A549 (cell line): ENCODE results near the gene LENG1. TPM values are rescaled to one million over a fixed set of nuclear protein-coding genes. Genes with fewer than 3 reads are reported as not detected.

Source experiments
- ATAC-seq, 2 experiments: fragments of 200-7000 bp in 1 of 2; fragments of >200 bp in 1 of 2; cut with Nextera tagmentation in 1 of 2; cut with Tn5 transposase in 1 of 2; 3 replicates each; pipeline versions ENCODE4 v1.8.0 to v1.9.1; 2018 to 2020; ENCODE audit warnings: mild to moderate bottlenecking in 1 of 2, moderate library complexity in 1 of 2
- CTCF ChIA-PET: fragments of 300-600 bp; sonication (Branson Sonifier 250); formaldehyde crosslinking; extraction: SDS; loops from one replicate; lab custom pipeline; 2021; ENCODE audit warnings: antibody characterized with exemption, inconsistent platforms; lab: Yijun Ruan, JAX
- POLR2A ChIA-PET: fragments of 350-600 bp; formaldehyde crosslinking; extraction: SDS; loops from one replicate; lab custom pipeline; 2021; ENCODE audit warnings: antibody characterized with exemption, inconsistent platforms; lab: Yijun Ruan, JAX
- DNase-seq, 2 experiments: peaks; one replicate each; pipeline versions ENCODE4 v3.0.0 to v3.0.0-alpha.2; 2011 to 2016; ENCODE audit warnings: low read depth in 1 of 2, low spot score in 1 of 2
- FAIRE-seq: peaks from 2 replicates; lab custom pipeline; 2011; peaks lifted over from hg19 to GRCh38; lab: Jason Lieb, UNC
- H3K27ac ChIP-seq, 2 experiments: fragments of >200 bp; sonication (Bioruptor Twin); formaldehyde crosslinking; 3 replicates each; pipeline ENCODE4 v1.5.1; 2016 to 2017
- H3K4me1 ChIP-seq: fragments of >200 bp; sonication (Bioruptor Twin); formaldehyde crosslinking; 3 replicates; pipeline ENCODE4 v1.6.1; 2016
- H3K4me2 ChIP-seq: fragments of >200 bp; sonication (Bioruptor Twin); formaldehyde crosslinking; 3 replicates; pipeline ENCODE4 v1.6.1; 2016
- H3K4me3 ChIP-seq: fragments of >200 bp; sonication (Bioruptor Twin); formaldehyde crosslinking; 3 replicates; pipeline ENCODE4 v1.5.1; 2016
- H3K9me3 ChIP-seq: fragments of >200 bp; sonication (Bioruptor Twin); formaldehyde crosslinking; 3 replicates; pipeline ENCODE4 v1.6.1; 2016
- CBX2 ChIP-seq: fragments of 200-600 bp; sonication (generic); IDR thresholded peaks from 2 replicates; pipeline ENCODE4 v1.6.1; 2016; ENCODE audit warnings: low read depth, mild to moderate bottlenecking, borderline replicate concordance
- CBX8 ChIP-seq: fragments of 200-600 bp; sonication (generic); IDR thresholded peaks from 2 replicates; pipeline ENCODE4 v1.6.1; 2016
- CTCF ChIP-seq: fragments of >200 bp; sonication (Bioruptor Twin); formaldehyde crosslinking; IDR thresholded peaks from 3 replicates; pipeline ENCODE4 v1.5.1; 2016
- EHF ChIP-seq: fragments of 250-450 bp; sonication (Bioruptor Pico); IDR thresholded peaks from 2 replicates; pipeline ENCODE4 v1.5.0; 2020; ENCODE audit warnings: mild to moderate bottlenecking
- FOSB ChIP-seq: fragments of 250-450 bp; sonication (Bioruptor Pico); IDR thresholded peaks from 2 replicates; pipeline ENCODE4 v1.5.0; 2020; ENCODE audit warnings: mild to moderate bottlenecking, moderate library complexity
- FOXS1 ChIP-seq: fragments of 250-450 bp; sonication (Bioruptor Pico); IDR thresholded peaks from 2 replicates; pipeline ENCODE4 v1.5.0; 2020; ENCODE audit warnings: mild to moderate bottlenecking, moderate library complexity
- HDAC2 ChIP-seq: fragments of 200-600 bp; sonication (generic); IDR thresholded peaks from 2 replicates; pipeline ENCODE4 v1.6.1; 2016
- HOXB13 ChIP-seq: fragments of 250-450 bp; sonication (Bioruptor Pico); IDR thresholded peaks from 2 replicates; pipeline ENCODE4 v1.5.0; 2020; ENCODE audit warnings: low read depth, mild to moderate bottlenecking, moderate library complexity
- KDM1A ChIP-seq: fragments of 200-600 bp; sonication (generic); IDR thresholded peaks from 2 replicates; pipeline ENCODE4 v1.6.1; 2016; ENCODE audit warnings: low read depth, mild to moderate bottlenecking
- NPAS2 ChIP-seq: fragments of 250-450 bp; sonication (Bioruptor Pico); IDR thresholded peaks from 2 replicates; pipeline ENCODE4 v1.8.0; 2022; ENCODE audit warnings: mild to moderate bottlenecking, moderate library complexity, borderline replicate concordance
- NR3C1 ChIP-seq: fragments of >200 bp; sonication (Bioruptor Twin); formaldehyde crosslinking; IDR thresholded peaks from 3 replicates; pipeline ENCODE4 v1.6.1; 2017
- POLR2AphosphoS2 ChIP-seq: conservative IDR thresholded peaks from 2 replicates; pipeline ENCODE4 v1.6.1; 2012; ENCODE audit warnings: low read length, improper control_type of control experiment, inconsistent platforms
- RAD21 ChIP-seq, 2 experiments: fragments of >200 bp in 1 of 2; sonication (Bioruptor Twin) in 1 of 2; formaldehyde crosslinking in 1 of 2; IDR thresholded peaks in 1 of 2; conservative IDR thresholded peaks in 1 of 2; 2 replicates in 1 of 2; 3 replicates in 1 of 2; pipeline ENCODE4 v1.6.1; 2012 to 2018; ENCODE audit warnings: inconsistent platforms in 1 of 2
- RCOR1 ChIP-seq: fragments of 150-350 bp; IDR thresholded peaks from 2 replicates; pipeline ENCODE4 v1.6.1; 2014; ENCODE audit warnings: antibody characterized with exemption, low read length, low read depth
- RFX5 ChIP-seq: fragments of 450-650 bp; IDR thresholded peaks from 2 replicates; pipeline ENCODE4 v1.7.1; 2014; ENCODE audit warnings: antibody characterized with exemption, mild to moderate bottlenecking, moderate library complexity
- SREBF2 ChIP-seq: fragments of 450-650 bp; IDR thresholded peaks from 2 replicates; pipeline ENCODE4 v1.6.1; 2014; ENCODE audit warnings: mild to moderate bottlenecking, moderate library complexity
- ZFP36 ChIP-seq: fragments of 450-650 bp; IDR thresholded peaks from 2 replicates; pipeline ENCODE4 v1.6.1; 2014; ENCODE audit warnings: borderline replicate concordance; ENCODE audit not compliant: partially characterized antibody
- WGBS: methylation state at CpG from one replicate; pipeline ENCODE4 v1.1.6; 2017; ENCODE audit errors: missing lambda C conversion rate; 5-methylcytosine and 5-hydroxymethylcytosine counted together
- polyA plus RNA-seq, 4 experiments: library from polyadenylated mRNA; depleted of rRNA in 3 of 4; stranded (reverse); fragments of >200 nt; fragmentation: RNase III in 1 of 4; extraction: RNeasy Plus Mini Kit Qiagen cat#74134 plus additional on column Dnase treatment in 1 of 4; gene quantifications; 2 replicates in 3 of 4; 3 replicates in 1 of 4; pipeline ENCODE4 v1.2.3, GENCODE V29; 2011 to 2017
- TF ChIP-seq, protein P1 (sequence below): fragments of 250-450 bp; sonication (Bioruptor Pico); IDR thresholded peaks from 2 replicates; pipeline ENCODE4 v1.5.0; 2020; ENCODE audit warnings: low read depth, mild to moderate bottlenecking, moderate library complexity
- TF ChIP-seq, protein P2 (sequence below): fragments of >200 bp; sonication (Bioruptor Twin); formaldehyde crosslinking; IDR thresholded peaks from 2 replicates; pipeline ENCODE4 v1.6.1; 2016

Gene LENG1
- polyA plus RNA-seq, 2 of the 4 experiments (the other 2 are of a cell fraction), result 13.3 to 13.8 TPM

GRCh38 chr19:54106716-54107115, 52.8 kb downstream of the LENG1 start:
- H3K4me2 ChIP-seq, result no peak overlapping the region
- ChIA-PET CTCF (no interaction called here), POLR2A (no interaction called here)
- 0 out of 3 replicates have a peak, but pooled peaks cover 8% of the 10 kb centered on the region for H3K4me1 ChIP-seq
- ATAC-seq, result no peak
- TF ChIP-seq SREBF2 (no peak), HDAC2 (no peak), KDM1A (no peak), NR3C1 (no peak), POLR2AphosphoS2 (no peak), HOXB13 (CRISPR knock-in tag) (no peak), CTCF (no peak), RCOR1 (no peak)
- TF ChIP-seq, protein P1, sequence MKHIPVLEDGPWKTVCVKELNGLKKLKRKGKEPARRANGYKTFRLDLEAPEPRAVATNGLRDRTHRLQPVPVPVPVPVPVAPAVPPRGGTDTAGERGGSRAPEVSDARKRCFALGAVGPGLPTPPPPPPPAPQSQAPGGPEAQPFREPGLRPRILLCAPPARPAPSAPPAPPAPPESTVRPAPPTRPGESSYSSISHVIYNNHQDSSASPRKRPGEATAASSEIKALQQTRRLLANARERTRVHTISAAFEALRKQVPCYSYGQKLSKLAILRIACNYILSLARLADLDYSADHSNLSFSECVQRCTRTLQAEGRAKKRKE (CRISPR knock-in tag), result no peak
- no peak for FAIRE-seq
- DNase-seq, result no peak
- no peak overlapping the region for H3K4me3 ChIP-seq
- H3K9me3 ChIP-seq, result no peaks in the 10 kb centered on the region
- no peak overlapping the region for H3K27ac ChIP-seq
- WGBS, result 85% methylated on average over 13 of the region's 15 CpGs

DNA sequence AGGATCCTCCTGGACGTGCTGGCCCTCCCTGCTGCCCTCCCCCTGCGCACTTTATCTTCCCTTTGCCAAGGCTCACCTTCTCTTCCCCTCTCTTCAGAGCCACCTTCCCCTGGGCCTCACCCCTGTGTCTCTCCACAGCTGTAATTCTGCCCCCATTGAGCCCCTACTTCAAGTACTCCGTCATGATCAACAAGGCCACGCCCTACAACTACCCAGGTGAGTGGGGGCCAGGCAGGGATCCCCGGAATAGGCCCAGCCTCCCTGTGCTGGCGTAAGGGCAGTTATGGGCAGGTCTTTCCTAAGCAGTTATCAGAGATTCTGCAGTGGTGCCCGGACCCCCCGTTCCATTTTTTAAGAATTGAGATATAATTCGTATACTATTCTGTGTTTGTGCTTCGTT, 53.7 kb downstream of the LENG1 start:
- Histone ChIP-seq H3K4me1 (0 out of 3 replicates have a peak, but pooled peaks cover 8% of the 10 kb centered on the region), H3K4me2 (no peak overlapping the region), H3K27ac (no peak overlapping the region), H3K9me3 (no peaks in the 10 kb centered on the region), H3K4me3 (no peak overlapping the region)
- WGBS, result 94% methylated on average over 10 of the region's 10 CpGs
- POLR2A ChIA-PET, result interaction anchor here (0.6 kb wide), 1 partner anchor 626 kb away, joined by 4 read pairs; no protein-coding TSS in a partner anchor
- FAIRE-seq, result no peak
- no peak for ATAC-seq
- TF ChIP-seq ZFP36 (no peak), POLR2AphosphoS2 (no peak), NPAS2 (CRISPR knock-in tag) (no peak), FOSB (CRISPR knock-in tag) (no peak), HDAC2 (no peak), FOXS1 (no peak), CBX2 (no peak), CBX8 (no peak), EHF (CRISPR knock-in tag) (no peak), RAD21 (conservative IDR thresholded peaks at IDR 0.05 in 1 of 2, IDR thresholded peaks at IDR 0.05 in 1 of 2) (no peak), RFX5 (no peak), NR3C1 (no peak)
- TF ChIP-seq, protein P2, sequence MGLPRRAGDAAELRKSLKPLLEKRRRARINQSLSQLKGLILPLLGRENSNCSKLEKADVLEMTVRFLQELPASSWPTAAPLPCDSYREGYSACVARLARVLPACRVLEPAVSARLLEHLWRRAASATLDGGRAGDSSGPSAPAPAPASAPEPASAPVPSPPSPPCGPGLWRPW, result no peak
- TF ChIP-seq, all 56 proteins: peak for 0
- CTCF ChIA-PET, result interaction anchor here (0.6 kb wide), 1 partner anchor 668 kb away, joined by 3 read pairs; no protein-coding TSS in a partner anchor
- no peak for DNase-seq

Other genes starting within 250 kb of the LENG1 start
- 1.1 and 1.5 TPM in 2 replicates for gene CACNG8, start 196.8 kb downstream of the LENG1 start, polyA plus RNA-seq (2011; rRNA removed)
- gene CACNG8, start 196.8 kb downstream of the LENG1 start, polyA plus RNA-seq (2017; fragmentation: RNase III; extraction: RNeasy Plus Mini Kit Qiagen cat#74134 plus additional on column Dnase treatment), result 4.6 to 6.9 TPM (median 5.8 TPM) in 3 replicates
- gene CACNG6, start 168.1 kb downstream of the LENG1 start, polyA plus RNA-seq (2011; rRNA removed), result 15.6 and 16.2 TPM in 2 replicates
- gene CACNG6, start 168.1 kb downstream of the LENG1 start, polyA plus RNA-seq (2017; fragmentation: RNase III; extraction: RNeasy Plus Mini Kit Qiagen cat#74134 plus additional on column Dnase treatment), result 4.4 to 8.2 TPM (median 7.3 TPM) in 3 replicates
- gene VSTM1, start 95.8 kb downstream of the LENG1 start, polyA plus RNA-seq (2011; rRNA removed), result 0.25 and 0.28 TPM in 2 replicates
- gene VSTM1, start 95.8 kb downstream of the LENG1 start, polyA plus RNA-seq (2017; fragmentation: RNase III; extraction: RNeasy Plus Mini Kit Qiagen cat#74134 plus additional on column Dnase treatment), result 0.50 to 0.94 TPM (median 0.53 TPM) in 3 replicates
- gene TARM1, start 78.4 kb downstream of the LENG1 start, polyA plus RNA-seq (2011; rRNA removed), result not detected in 2 replicates
- not detected in 3 replicates for gene TARM1, start 78.4 kb downstream of the LENG1 start, polyA plus RNA-seq (2017; fragmentation: RNase III; extraction: RNeasy Plus Mini Kit Qiagen cat#74134 plus additional on column Dnase treatment)
- gene OSCAR, start 58.9 kb downstream of the LENG1 start, polyA plus RNA-seq (2011; rRNA removed), result 0.26 and 0.33 TPM in 2 replicates
- 0.28 to 0.63 TPM (median 0.31 TPM) in 3 replicates for gene OSCAR, start 58.9 kb downstream of the LENG1 start, polyA plus RNA-seq (2017; fragmentation: RNase III; extraction: RNeasy Plus Mini Kit Qiagen cat#74134 plus additional on column Dnase treatment)
- gene NDUFA3, start 56.9 kb downstream of the LENG1 start, polyA plus RNA-seq (2011; rRNA removed), result 36.5 and 43.5 TPM in 2 replicates
- gene NDUFA3, start 56.9 kb downstream of the LENG1 start, polyA plus RNA-seq (2017; fragmentation: RNase III; extraction: RNeasy Plus Mini Kit Qiagen cat#74134 plus additional on column Dnase treatment), result 188 to 198 TPM (median 190 TPM) in 3 replicates
- 10.8 and 16.1 TPM in 2 replicates for gene TFPT, start 44.1 kb downstream of the LENG1 start, polyA plus RNA-seq (2011; rRNA removed)
- 26.1 to 29.2 TPM (median 26.6 TPM) in 3 replicates for gene TFPT, start 44.1 kb downstream of the LENG1 start, polyA plus RNA-seq (2017; fragmentation: RNase III; extraction: RNeasy Plus Mini Kit Qiagen cat#74134 plus additional on column Dnase treatment)
- 66.9 and 69.8 TPM in 2 replicates for gene PRPF31, start 44.0 kb downstream of the LENG1 start, polyA plus RNA-seq (2011; rRNA removed)
- 164 to 169 TPM (median 164 TPM) in 3 replicates for gene PRPF31, start 44.0 kb downstream of the LENG1 start, polyA plus RNA-seq (2017; fragmentation: RNase III; extraction: RNeasy Plus Mini Kit Qiagen cat#74134 plus additional on column Dnase treatment)
- gene CNOT3, start 22.0 kb downstream of the LENG1 start, polyA plus RNA-seq (2011; rRNA removed), result 24.9 and 28.3 TPM in 2 replicates
- 59.2 to 62.6 TPM (median 62.4 TPM) in 3 replicates for gene CNOT3, start 22.0 kb downstream of the LENG1 start, polyA plus RNA-seq (2017; fragmentation: RNase III; extraction: RNeasy Plus Mini Kit Qiagen cat#74134 plus additional on column Dnase treatment)
- gene TMC4, start 13.4 kb upstream of the LENG1 start, polyA plus RNA-seq (2011; rRNA removed), result 0.61 and 0.84 TPM in 2 replicates
- gene TMC4, start 13.4 kb upstream of the LENG1 start, polyA plus RNA-seq (2017; fragmentation: RNase III; extraction: RNeasy Plus Mini Kit Qiagen cat#74134 plus additional on column Dnase treatment), result 0.85 to 1.5 TPM (median 1.2 TPM) in 3 replicates
- gene MBOAT7, start 29.9 kb upstream of the LENG1 start, polyA plus RNA-seq (2011; rRNA removed), result 42.1 and 52.4 TPM in 2 replicates
- gene MBOAT7, start 29.9 kb upstream of the LENG1 start, polyA plus RNA-seq (2017; fragmentation: RNase III; extraction: RNeasy Plus Mini Kit Qiagen cat#74134 plus additional on column Dnase treatment), result 129 to 142 TPM (median 133 TPM) in 3 replicates
- gene TSEN34, start 31.6 kb upstream of the LENG1 start, polyA plus RNA-seq (2011; rRNA removed), result 53.4 and 61.1 TPM in 2 replicates
- 79.0 to 90.9 TPM (median 87.7 TPM) in 3 replicates for gene TSEN34, start 31.6 kb upstream of the LENG1 start, polyA plus RNA-seq (2017; fragmentation: RNase III; extraction: RNeasy Plus Mini Kit Qiagen cat#74134 plus additional on column Dnase treatment)
- 1,440 and 1,504 TPM in 2 replicates for gene RPS9, start 41.1 kb upstream of the LENG1 start, polyA plus RNA-seq (2011; rRNA removed)
- 1,990 to 2,154 TPM (median 2,057 TPM) in 3 replicates for gene RPS9, start 41.1 kb upstream of the LENG1 start, polyA plus RNA-seq (2017; fragmentation: RNase III; extraction: RNeasy Plus Mini Kit Qiagen cat#74134 plus additional on column Dnase treatment)
- gene LILRB3, start 63.3 kb upstream of the LENG1 start, polyA plus RNA-seq (2011; rRNA removed), result not detected in 2 replicates
- not detected in 3 replicates for gene LILRB3, start 63.3 kb upstream of the LENG1 start, polyA plus RNA-seq (2017; fragmentation: RNase III; extraction: RNeasy Plus Mini Kit Qiagen cat#74134 plus additional on column Dnase treatment)
- gene LILRA6, start 83.1 kb upstream of the LENG1 start, polyA plus RNA-seq (2011; rRNA removed), result not detected in 2 replicates
- not detected in 3 replicates for gene LILRA6, start 83.1 kb upstream of the LENG1 start, polyA plus RNA-seq (2017; fragmentation: RNase III; extraction: RNeasy Plus Mini Kit Qiagen cat#74134 plus additional on column Dnase treatment)
- gene LILRB5, start 97.6 kb upstream of the LENG1 start, polyA plus RNA-seq (2011; rRNA removed), result not detected in 2 replicates
- not detected in 3 replicates for gene LILRB5, start 97.6 kb upstream of the LENG1 start, polyA plus RNA-seq (2017; fragmentation: RNase III; extraction: RNeasy Plus Mini Kit Qiagen cat#74134 plus additional on column Dnase treatment)
- gene LILRB2, start 121.4 kb upstream of the LENG1 start, polyA plus RNA-seq (2011; rRNA removed), result not detected in 2 replicates
- gene LILRB2, start 121.4 kb upstream of the LENG1 start, polyA plus RNA-seq (2017; fragmentation: RNase III; extraction: RNeasy Plus Mini Kit Qiagen cat#74134 plus additional on column Dnase treatment), result not detected in 3 replicates
- gene LILRA5, start 153.4 kb upstream of the LENG1 start, polyA plus RNA-seq (2011; rRNA removed), result not detected in 2 replicates
- gene LILRA5, start 153.4 kb upstream of the LENG1 start, polyA plus RNA-seq (2017; fragmentation: RNase III; extraction: RNeasy Plus Mini Kit Qiagen cat#74134 plus additional on column Dnase treatment), result not detected in 3 replicates
- gene LILRA4, start 179.4 kb upstream of the LENG1 start, polyA plus RNA-seq (2011; rRNA removed), result not detected in 2 replicates
- gene LILRA4, start 179.4 kb upstream of the LENG1 start, polyA plus RNA-seq (2017; fragmentation: RNase III; extraction: RNeasy Plus Mini Kit Qiagen cat#74134 plus additional on column Dnase treatment), result not detected in 3 replicates
- gene LAIR1, start 205.2 kb upstream of the LENG1 start, polyA plus RNA-seq (2011; rRNA removed), result not detected in 2 replicates
- not detected in 3 replicates for gene LAIR1, start 205.2 kb upstream of the LENG1 start, polyA plus RNA-seq (2017; fragmentation: RNase III; extraction: RNeasy Plus Mini Kit Qiagen cat#74134 plus additional on column Dnase treatment)